ENCODE results near the gene MRPL57. TPM values are rescaled to one million over a fixed set of nuclear protein-coding genes. Genes with fewer than 3 reads are reported as not detected.

The MRPL57 gene
- total RNA-seq, 1 experiment from 2014 or later, result 29.4 TPM

GRCh38 chr13:21208652-21209154 is 32.2 kb downstream of the MRPL57 start:
- no peak overlapping the region for H3K4me3 Mint-ChIP-seq
- H3K27me3 Mint-ChIP-seq (ENCODE audit: low read depth), result peaks cover 5% of the 10 kb centered on the region
- peaks cover 29% of the 10 kb centered on the region for H3K36me3 Mint-ChIP-seq
- H3K27ac Mint-ChIP-seq, result no peak overlapping the region
- ATAC-seq, result no peak
- no peak for TF ChIP-seq NFATC4 (CRISPR knock-in tag; IDR thresholded peaks at IDR 0.05)
- TF ChIP-seq ZMAT4 (CRISPR knock-in tag; IDR thresholded peaks at IDR 0.05), result no peak
- TF ChIP-seq ZSCAN18 (CRISPR knock-in tag; IDR thresholded peaks at IDR 0.05), result no peak
- TF ChIP-seq ZNF671 (CRISPR knock-in tag; IDR thresholded peaks at IDR 0.05), result no peak
- TF ChIP-seq TP53 (CRISPR knock-in tag; IDR thresholded peaks at IDR 0.05), result no peak
- no peak for TF ChIP-seq GTF2I (CRISPR knock-in tag; conservative IDR thresholded peaks at IDR 0.05)
- TF ChIP-seq TEAD1 (CRISPR knock-in tag; IDR thresholded peaks at IDR 0.05), result no peak
- no peak for TF ChIP-seq SP1 (CRISPR knock-in tag; conservative IDR thresholded peaks at IDR 0.05)
- TF ChIP-seq E2F5 (CRISPR knock-in tag; IDR thresholded peaks at IDR 0.05), result no peak
- TF ChIP-seq FOXP4 (CRISPR knock-in tag; IDR thresholded peaks at IDR 0.05), result no peak
- no peak for TF ChIP-seq ATF2 (CRISPR knock-in tag; IDR thresholded peaks at IDR 0.05; ENCODE audit: borderline replicate concordance, low read depth)
- TF ChIP-seq ZNF232 (CRISPR knock-in tag; IDR thresholded peaks at IDR 0.05), result no peak
- no peak for TF ChIP-seq EMX1 (CRISPR knock-in tag; IDR thresholded peaks at IDR 0.05)
- no peak for TF ChIP-seq FOXJ3 (CRISPR knock-in tag; IDR thresholded peaks at IDR 0.05; ENCODE audit: borderline replicate concordance)
- no peak for TF ChIP-seq RORB (CRISPR knock-in tag; IDR thresholded peaks at IDR 0.05)
- no peak for TF ChIP-seq ZBTB21 (CRISPR knock-in tag; IDR thresholded peaks at IDR 0.05; ENCODE audit: borderline replicate concordance)
- no peak for TF ChIP-seq FOXK1 (CRISPR knock-in tag; IDR thresholded peaks at IDR 0.05)
- no peak for TF ChIP-seq IRF2 (CRISPR knock-in tag; IDR thresholded peaks at IDR 0.05; ENCODE audit: borderline replicate concordance, low read depth)
- TF ChIP-seq ZNF423 (CRISPR knock-in tag; IDR thresholded peaks at IDR 0.05), result no peak
- no peak for TF ChIP-seq NR2C2 (CRISPR knock-in tag; IDR thresholded peaks at IDR 0.05)
- ChIA-PET CTCF (interaction anchor here (0.6 kb wide), 1 partner anchor 269 kb away, joined by 3 read pairs; no protein-coding TSS in a partner anchor), POLR2A (no interaction called here)
- DNase-seq (ENCODE audit: low spot score), result no peak
- peaks cover 50% of the 10 kb centered on the region for H3K9me3 Mint-ChIP-seq
- H3K4me1 Mint-ChIP-seq, result no peaks in the 10 kb centered on the region

- CTCF ChIA-PET, result no interaction called here
- DNase-seq (ENCODE audit: low spot score) (no peak), ATAC-seq (no peak)
- peaks cover 21% of the 10 kb centered on the region for H3K36me3 Mint-ChIP-seq
- no peak overlapping the region for H3K27ac Mint-ChIP-seq
- H3K4me1 Mint-ChIP-seq, result no peaks in the 10 kb centered on the region
- H3K9me3 Mint-ChIP-seq, result peaks cover 45% of the 10 kb centered on the region
- peaks cover 5% of the 10 kb centered on the region for H3K27me3 Mint-ChIP-seq (ENCODE audit: low read depth)
- POLR2A ChIA-PET, result no interaction called here
- H3K4me3 Mint-ChIP-seq, result no peak overlapping the region
- TF ChIP-seq MLX (CRISPR knock-in tag; IDR thresholded peaks at IDR 0.05) (no peak), ERG (CRISPR knock-in tag; IDR thresholded peaks at IDR 0.05) (no peak), PRRX2 (CRISPR knock-in tag; IDR thresholded peaks at IDR 0.05) (no peak), CREB1 (CRISPR knock-in tag; IDR thresholded peaks at IDR 0.05) (no peak), FOXK1 (CRISPR knock-in tag; IDR thresholded peaks at IDR 0.05) (no peak), NFE2L1 (CRISPR knock-in tag; IDR thresholded peaks at IDR 0.05) (no peak), FOXP1 (CRISPR knock-in tag; IDR thresholded peaks at IDR 0.05; ENCODE audit: borderline replicate concordance) (no peak)
Observed at GRCh38 chr13:21212138-21212775, 35.8 kb downstream of the MRPL57 start.

Data from WTC11 (cell line).